Esophagus (tissue), 2 donors: ENCODE data around the gene RBM33. TPM values are rescaled to one million over a fixed set of nuclear protein-coding genes. Genes with fewer than 3 reads are reported as not detected.
"Not testable (repeated sequence)": the region's sequence is repeated elsewhere in the genome, so short reads cannot be mapped to it uniquely, and the experiment has no call there.

ENCODE experiments used
- H3K27ac ChIP-seq, 2 donors: one replicate each; pipeline ENCODE4 v1.5.1; 2013; ENCODE audit warnings: low read depth in 2 of 2, mild to moderate bottlenecking in 2 of 2, inconsistent platforms in 1 of 2, low read length in 1 of 2, moderate library complexity in 1 of 2
- H3K27me3 ChIP-seq, 2 donors: one replicate each; pipeline ENCODE4 v1.6.1; 2013; ENCODE audit warnings: low read length in 2 of 2, control low read depth in 1 of 2, mild to moderate bottlenecking in 1 of 2; ENCODE audit not compliant: insufficient read depth in 2 of 2, control insufficient read depth in 1 of 2
- H3K36me3 ChIP-seq, 2 donors: one replicate each; pipeline ENCODE4 v1.6.1; 2013; ENCODE audit warnings: low read length in 1 of 2; ENCODE audit not compliant: control insufficient read depth in 2 of 2, insufficient read depth in 2 of 2
- H3K4me1 ChIP-seq, 2 donors: one replicate each; pipeline ENCODE4 v1.6.1; 2013; ENCODE audit warnings: low read length in 1 of 2; ENCODE audit not compliant: control insufficient read depth in 2 of 2, insufficient read depth in 2 of 2
- H3K4me3 ChIP-seq, 2 donors: one replicate each; pipeline ENCODE4 v1.5.1; 2013; ENCODE audit warnings: low read length in 2 of 2, mild to moderate bottlenecking in 2 of 2, low read depth in 1 of 2, moderate library complexity in 1 of 2
- H3K9me3 ChIP-seq, 2 donors: one replicate each; pipeline ENCODE4 v1.6.1; 2013; ENCODE audit warnings: mild to moderate bottlenecking in 2 of 2, low read depth in 1 of 2, low read length in 1 of 2, moderate library complexity in 1 of 2; ENCODE audit not compliant: control insufficient read depth in 2 of 2, insufficient read depth in 1 of 2
- WGBS, 2 donors: extraction: QIAGEN DNeasy Blood & Tissue Kit; methylation state at CpG; one replicate each; pipeline ENCODE4 v1.1.7; 2013; 5-methylcytosine and 5-hydroxymethylcytosine counted together
- polyA plus RNA-seq, 2 donors: library from polyadenylated mRNA; stranded (reverse); fragments of 200-250 nt; gene quantifications; one replicate each; pipeline ENCODE4 v1.2.3, GENCODE V29; 2013
- donor health status: healthy with polysubstance abuse.
- donor health status: Bipolar disorder and iron deficiency.

Gene RBM33
- polyA plus RNA-seq, 2 donors: 11.6 to 25.6 TPM

- no peak overlapping the region for H3K27ac ChIP-seq
- no peaks in the 10 kb centered on the region for H3K27me3 ChIP-seq
- H3K9me3 ChIP-seq: no peaks in the 10 kb centered on the region
- no peaks in the 10 kb centered on the region for H3K36me3 ChIP-seq
- no peaks in the 10 kb centered on the region for H3K4me1 ChIP-seq
- no peak overlapping the region for H3K4me3 ChIP-seq
- WGBS, 2 donors: 89 to 93% methylated on average over 12 of the region's 12 CpGs
Observed at GRCh38 chr7:155609185-155609584, 35.3 kb upstream of the RBM33 start.

GRCh38 chr7:155610633-155611193 lies 33.7 kb upstream of the RBM33 start:
- Histone ChIP-seq H3K9me3 (no peaks in the 10 kb centered on the region), H3K36me3 (no peaks in the 10 kb centered on the region), H3K27ac (no peak overlapping the region), H3K4me1 (no peaks in the 10 kb centered on the region), H3K4me3 (no peak overlapping the region), H3K27me3 (no peaks in the 10 kb centered on the region)
- 35 to 49% methylated on average over 11 of the region's 11 CpGs for whole genome bisulfite sequencing, 2 donors

- Histone ChIP-seq H3K36me3 (no peaks in the 10 kb centered on the region), H3K9me3 (no peaks in the 10 kb centered on the region), H3K27ac (no peak overlapping the region), H3K4me3 (no peak overlapping the region), H3K27me3 (no peaks in the 10 kb centered on the region), H3K4me1 (no peaks in the 10 kb centered on the region)
- WGBS, 2 donors: 86 to 91% methylated on average over 9 of the region's 9 CpGs
Observed at GRCh38 chr7:155611808-155612447, 32.5 kb upstream of the RBM33 start.

- no peaks in the 10 kb centered on the region for H3K36me3 ChIP-seq
- H3K4me3 ChIP-seq: no peak overlapping the region
- no peaks in the 10 kb centered on the region for H3K9me3 ChIP-seq
- H3K4me1 ChIP-seq: no peaks in the 10 kb centered on the region
- H3K27ac ChIP-seq: no peak overlapping the region
- H3K27me3 ChIP-seq: no peaks in the 10 kb centered on the region
- 78 to 83% methylated on average over 10 of the region's 10 CpGs for WGBS, 2 donors
Observed at GRCh38 chr7:155612658-155613057, 31.8 kb upstream of the RBM33 start.

- not testable (repeated sequence) for H3K36me3 ChIP-seq, H3K4me3 ChIP-seq, H3K27ac ChIP-seq, H3K9me3 ChIP-seq, H3K27me3 ChIP-seq, H3K4me1 ChIP-seq
- WGBS, 2 donors: 89 to 98% methylated on average over 6 of the region's 6 CpGs
Observed at GRCh38 chr7:155615085-155615484, 29.4 kb upstream of the RBM33 start.

- 49 to 65% methylated on average over 16 of the region's 16 CpGs for WGBS, 2 donors
- H3K4me3 ChIP-seq: no peak overlapping the region
- H3K27ac ChIP-seq: no peak overlapping the region
- no peaks in the 10 kb centered on the region for H3K27me3 ChIP-seq
- H3K4me1 ChIP-seq: no peaks in the 10 kb centered on the region
- H3K9me3 ChIP-seq: no peaks in the 10 kb centered on the region
- H3K36me3 ChIP-seq: no peaks in the 10 kb centered on the region
Observed at GRCh38 chr7:155618708-155619633, 25.5 kb upstream of the RBM33 start.

- H3K4me3 ChIP-seq: no peak overlapping the region
- H3K36me3 ChIP-seq: no peaks in the 10 kb centered on the region
- H3K27me3 ChIP-seq: no peaks in the 10 kb centered on the region
- H3K27ac ChIP-seq: no peak overlapping the region
- no peaks in the 10 kb centered on the region for H3K9me3 ChIP-seq
- WGBS, 2 donors: 89% methylated on average over 7 of the region's 7 CpGs
- H3K4me1 ChIP-seq: no peaks in the 10 kb centered on the region
Observed at GRCh38 chr7:155619634-155620271, 24.7 kb upstream of the RBM33 start.

GRCh38 chr7:155620497-155620896 lies 24.0 kb upstream of the RBM33 start:
- Histone ChIP-seq H3K9me3 (no peaks in the 10 kb centered on the region), H3K4me3 (no peak overlapping the region), H3K36me3 (no peaks in the 10 kb centered on the region), H3K4me1 (no peaks in the 10 kb centered on the region), H3K27ac (no peak overlapping the region), H3K27me3 (no peaks in the 10 kb centered on the region)
- WGBS, 2 donors: 79 to 87% methylated on average over 6 of the region's 6 CpGs

- WGBS, 2 donors: 82 to 87% methylated on average over 10 of the region's 10 CpGs
- Histone ChIP-seq H3K36me3 (no peaks in the 10 kb centered on the region), H3K4me3 (no peak overlapping the region), H3K27me3 (no peaks in the 10 kb centered on the region), H3K4me1 (no peaks in the 10 kb centered on the region), H3K27ac (no peak overlapping the region), H3K9me3 (no peaks in the 10 kb centered on the region)
Observed at GRCh38 chr7:155621418-155621980, 23.0 kb upstream of the RBM33 start.
